GM23248 (cell line): ENCODE results near the gene ZSCAN20.

Source experiments
- EZH2 ChIP-seq: fragments of 200-600 bp; sonication (generic); IDR thresholded peaks from 2 replicates; pipeline ENCODE4 v1.6.1; 2018; ENCODE audit warnings: antibody characterized with exemption, mild to moderate bottlenecking; ENCODE audit not compliant: insufficient read depth, poor library complexity, severe bottlenecking
- EZH2phosphoT487 ChIP-seq: fragments of 200-600 bp; sonication (generic); IDR thresholded peaks from 2 replicates; pipeline ENCODE4 v1.6.1; 2018; ENCODE audit warnings: antibody characterized with exemption, moderate library complexity, mild to moderate bottlenecking, low read depth; ENCODE audit not compliant: insufficient read depth

DNA sequence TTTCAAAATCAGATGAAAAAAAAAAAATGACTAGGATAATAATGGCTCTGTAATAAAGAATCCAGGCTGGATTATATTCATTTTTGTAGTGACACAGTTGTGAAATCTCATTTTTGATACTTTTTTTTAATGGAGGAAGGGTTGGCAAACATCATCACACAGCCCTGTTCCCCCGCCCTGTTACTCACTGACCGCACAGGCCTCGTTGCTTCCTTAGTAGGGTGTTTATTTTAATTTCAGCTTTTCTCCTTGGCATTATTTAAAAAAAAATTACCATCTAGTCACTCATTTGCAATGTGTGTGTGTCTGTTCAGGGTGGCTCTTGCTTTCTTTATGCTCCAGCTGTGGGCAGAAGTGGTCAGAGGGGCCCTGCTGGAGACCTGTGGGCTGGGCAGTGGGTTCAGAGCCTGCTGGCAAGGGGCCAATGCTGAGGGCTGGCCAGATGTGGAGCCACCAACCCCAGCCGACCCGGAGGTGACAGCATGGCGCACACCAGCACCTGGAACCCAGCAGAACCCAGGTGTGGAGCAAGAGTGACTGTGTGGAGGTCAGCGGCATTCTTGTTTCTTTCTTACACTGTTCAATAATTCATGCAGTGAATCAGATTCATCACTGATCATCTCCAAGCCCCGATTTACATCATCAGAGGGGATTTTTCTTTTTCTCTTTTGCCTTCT lies 44.6 kb downstream of the ZSCAN20 start:
- TF ChIP-seq EZH2phosphoT487 (no peak), EZH2 (no peak)
